CD4-positive, alpha-beta T cell (primary cell): ENCODE results near the gene FDXR. TPM values are rescaled to one million over a fixed set of nuclear protein-coding genes. Genes with fewer than 3 reads are reported as not detected.

ENCODE experiments used
- ATAC-seq: fragments of 200-7000 bp; cut with Tn5 transposase; one replicate; pipeline ENCODE4 v1.10.0; 2022; ENCODE audit warnings: mild to moderate bottlenecking; ENCODE audit not compliant: poor library complexity
- CTCF ChIA-PET: fragments of 350-600 bp; sonication (Branson Sonifier 250); formaldehyde crosslinking; loops from one replicate; lab custom pipeline; 2021; ENCODE audit warnings: antibody characterized with exemption, inconsistent platforms; lab: Charles Lee
- POLR2A ChIA-PET: fragments of 350-600 bp; sonication (Branson Sonifier 250); formaldehyde crosslinking; loops from one replicate; lab custom pipeline; 2021; ENCODE audit warnings: antibody characterized with exemption, inconsistent platforms; lab: Charles Lee
- DNase-seq, 14 experiments: peaks; one replicate each; pipeline ENCODE4 v3.0.0-alpha.2; 2013 to 2020; ENCODE audit warnings: mixed read lengths in 2 of 14
- H3K27ac ChIP-seq, 2 donors: one replicate each; pipeline versions ENCODE4 v1.5.1 to v1.7.0; 2013; ENCODE audit warnings: low read length in 2 of 2, low read depth in 1 of 2, mild to moderate bottlenecking in 1 of 2
- H3K27me3 ChIP-seq, 2 experiments: 1 replicate in 1 of 2; 2 replicates in 1 of 2; pipeline versions ENCODE4 v1.6.1 to v1.7.0; 2013; ENCODE audit warnings: low read length in 2 of 2, control low read depth in 1 of 2, mild to moderate bottlenecking in 1 of 2, moderate library complexity in 1 of 2; ENCODE audit not compliant: insufficient read depth in 2 of 2, control insufficient read depth in 1 of 2
- H3K36me3 ChIP-seq: one replicate; pipeline ENCODE4 v1.6.1; 2013; ENCODE audit warnings: low read length, control low read depth; ENCODE audit not compliant: insufficient read depth
- H3K4me1 ChIP-seq: one replicate; pipeline ENCODE4 v1.6.1; 2013; ENCODE audit warnings: low read length, control low read depth; ENCODE audit not compliant: insufficient read depth
- H3K4me3 ChIP-seq: one replicate; pipeline ENCODE4 v1.5.1; 2013; ENCODE audit warnings: mild to moderate bottlenecking, low read length, moderate library complexity
- H3K9me3 ChIP-seq, 2 experiments: 1 replicate in 1 of 2; 2 replicates in 1 of 2; pipeline versions ENCODE4 v1.6.1 to v1.7.0; 2013; ENCODE audit warnings: low read length in 2 of 2, mild to moderate bottlenecking in 2 of 2, control low read depth in 1 of 2, moderate library complexity in 1 of 2; ENCODE audit not compliant: control insufficient read depth in 1 of 2, insufficient read depth in 1 of 2
- H3K27ac Mint-ChIP-seq: one replicate; pipeline ENCODE4 v1.8.0; 2020; ENCODE audit warnings: mixed read lengths
- H3K27me3 Mint-ChIP-seq: one replicate; pipeline ENCODE4 v1.8.0; 2021; ENCODE audit warnings: mixed read lengths
- H3K36me3 Mint-ChIP-seq: one replicate; pipeline ENCODE4 v1.8.0; 2021; ENCODE audit warnings: low read depth, mixed read lengths
- H3K4me1 Mint-ChIP-seq: one replicate; pipeline ENCODE4 v1.8.0; 2021; ENCODE audit warnings: low read depth, mixed read lengths
- H3K4me3 Mint-ChIP-seq: one replicate; pipeline ENCODE4 v1.8.0; 2020; ENCODE audit warnings: mild to moderate bottlenecking, mixed read lengths
- H3K9me3 Mint-ChIP-seq: one replicate; pipeline ENCODE4 v1.8.0; 2020; ENCODE audit warnings: mixed read lengths
- intact Hi-C, 2 experiments: fragments of 100-400 bp; cut with DNase I in 1 of 2; cut with micrococcal nuclease in 1 of 2; formaldehyde crosslinking; loops; one replicate each; pipeline versions ENCODE4 v1.15.1 to v1.9.0; 2023 to 2025; cut with DNase I, micrococcal nuclease
- total RNA-seq, 174 experiments: library from RNA in 2 of 174; stranded (reverse) in 2 of 174; gene quantifications; one replicate each; pipeline ENCODE4 v1.2.3 and lab custom pipeline; 2021 to 2026
- TF ChIP-seq, protein P1 (sequence below): fragments of 200-600 bp; IDR thresholded peaks from one replicate; pipeline ENCODE4 v1.8.0; 2022; ENCODE audit warnings: antibody characterized with exemption, mild to moderate bottlenecking

Gene FDXR
- total RNA-seq, 2 experiments from 2014 or later: 2.1 to 2.7 TPM

DNA sequence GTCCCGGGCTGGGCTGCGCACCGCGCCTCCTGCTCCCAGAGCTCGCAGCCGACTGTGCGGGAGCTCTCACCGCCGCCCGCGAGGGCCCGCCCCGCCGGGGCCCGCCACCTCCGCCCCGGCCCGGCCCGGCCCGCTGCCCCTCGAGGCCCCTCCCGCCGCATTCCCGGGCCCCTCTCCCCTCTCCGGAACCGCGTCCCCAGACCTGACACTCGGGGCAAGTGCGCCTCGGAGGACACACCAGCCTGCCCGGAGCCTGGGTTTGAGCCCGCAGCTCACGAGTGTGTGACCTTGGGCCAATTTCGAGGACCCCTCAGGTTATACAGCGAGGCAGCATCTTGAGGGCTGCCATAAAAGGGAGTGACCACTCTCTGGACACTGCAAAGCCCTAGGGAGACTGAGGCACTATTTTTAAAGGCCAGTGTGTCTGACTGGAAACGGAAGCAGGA lies 11.1 kb downstream of the FDXR start:
- no peak overlapping the region for H3K27ac Mint-ChIP-seq
- peaks cover 0 to 16% of the 10 kb centered on the region in 2 experiments for H3K9me3 ChIP-seq
- no peak for DNase-seq
- peak overlapping the region; percentile 38 for H3K4me3 Mint-ChIP-seq
- peaks cover 19% of the 10 kb centered on the region for H3K4me1 Mint-ChIP-seq
- H3K27me3 Mint-ChIP-seq: peaks cover 55% of the 10 kb centered on the region
- no peaks in the 10 kb centered on the region for H3K36me3 Mint-ChIP-seq
- no peak overlapping the region for H3K27ac ChIP-seq
- TF ChIP-seq, protein P1, sequence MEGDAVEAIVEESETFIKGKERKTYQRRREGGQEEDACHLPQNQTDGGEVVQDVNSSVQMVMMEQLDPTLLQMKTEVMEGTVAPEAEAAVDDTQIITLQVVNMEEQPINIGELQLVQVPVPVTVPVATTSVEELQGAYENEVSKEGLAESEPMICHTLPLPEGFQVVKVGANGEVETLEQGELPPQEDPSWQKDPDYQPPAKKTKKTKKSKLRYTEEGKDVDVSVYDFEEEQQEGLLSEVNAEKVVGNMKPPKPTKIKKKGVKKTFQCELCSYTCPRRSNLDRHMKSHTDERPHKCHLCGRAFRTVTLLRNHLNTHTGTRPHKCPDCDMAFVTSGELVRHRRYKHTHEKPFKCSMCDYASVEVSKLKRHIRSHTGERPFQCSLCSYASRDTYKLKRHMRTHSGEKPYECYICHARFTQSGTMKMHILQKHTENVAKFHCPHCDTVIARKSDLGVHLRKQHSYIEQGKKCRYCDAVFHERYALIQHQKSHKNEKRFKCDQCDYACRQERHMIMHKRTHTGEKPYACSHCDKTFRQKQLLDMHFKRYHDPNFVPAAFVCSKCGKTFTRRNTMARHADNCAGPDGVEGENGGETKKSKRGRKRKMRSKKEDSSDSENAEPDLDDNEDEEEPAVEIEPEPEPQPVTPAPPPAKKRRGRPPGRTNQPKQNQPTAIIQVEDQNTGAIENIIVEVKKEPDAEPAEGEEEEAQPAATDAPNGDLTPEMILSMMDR: no peak
- CTCF ChIA-PET: interaction anchor here (0.8 to 3.0 kb wide), 10 partner anchors 9 to 204 kb away, joined by 3 to 18 read pairs (median 5); no protein-coding TSS in a partner anchor
- peaks cover 34 to 53% of the 10 kb centered on the region in 2 experiments for H3K27me3 ChIP-seq
- H3K4me1 ChIP-seq: peaks cover 37% of the 10 kb centered on the region
- H3K9me3 Mint-ChIP-seq: no peaks in the 10 kb centered on the region
- POLR2A ChIA-PET: interaction anchor here (1.0 to 2.3 kb wide), 8 partner anchors 9 to 204 kb away, joined by 3 to 9 read pairs (median 4); partner anchors contain the start of gene FDXR
- no peaks in the 10 kb centered on the region for H3K36me3 ChIP-seq
- intact Hi-C loops: loop anchor here in 1 of 2 experiments (1.0 to 5.0 kb wide), 2 partner anchors 70 to 114 kb away; partner anchors contain the start of gene NHERF1
- ATAC-seq: no peak
- peak overlapping the region; percentile 3 for H3K4me3 ChIP-seq

DNA sequence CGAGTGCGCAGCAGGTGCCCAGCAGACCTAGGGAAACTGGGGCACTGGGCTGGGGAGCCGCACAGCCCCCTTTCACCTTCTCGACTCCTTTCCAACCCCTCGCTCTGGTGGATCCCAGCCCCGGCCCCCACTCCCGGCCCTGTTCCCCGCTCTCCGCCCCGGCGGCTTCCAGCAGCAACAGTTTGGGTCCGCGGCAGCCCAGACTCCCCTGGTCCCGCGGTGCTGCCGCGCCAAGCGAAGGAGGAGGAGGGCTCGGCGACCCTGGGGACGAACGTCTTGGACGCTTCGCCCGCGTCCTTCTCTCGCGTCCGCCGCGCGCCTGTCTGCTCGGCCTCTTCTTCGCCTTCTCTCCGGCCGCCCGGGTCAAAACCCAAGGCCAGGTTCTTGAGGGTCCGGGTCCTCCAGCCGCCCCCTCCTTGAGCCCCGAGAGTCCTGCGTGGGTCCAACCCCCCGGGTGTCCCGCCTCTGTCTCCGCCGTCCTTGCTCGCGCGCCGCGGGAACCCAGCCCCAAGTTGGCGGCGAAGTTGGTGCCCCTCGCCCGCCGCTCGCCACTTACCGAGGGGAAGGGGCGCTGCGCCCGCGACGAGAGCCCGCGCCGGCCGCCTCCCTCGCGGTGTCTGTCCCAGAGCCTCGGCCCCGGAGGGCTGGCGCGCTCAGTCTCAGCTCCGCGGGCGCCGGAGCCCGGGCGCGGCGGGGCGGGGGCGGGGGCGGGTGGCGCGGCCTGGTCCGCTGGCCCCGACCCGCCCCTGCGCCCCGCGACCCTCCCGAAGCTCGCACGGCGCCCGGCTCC lies 11.7 kb downstream of the FDXR start:
- Mint-ChIP-seq H3K27ac (no peak overlapping the region), H3K4me3 (no peak overlapping the region), H3K36me3 (no peaks in the 10 kb centered on the region), H3K27me3 (peaks cover 61% of the 10 kb centered on the region), H3K9me3 (no peaks in the 10 kb centered on the region), H3K4me1 (peaks cover 19% of the 10 kb centered on the region)
- ATAC-seq (peak; percentile 10), DNase-seq (peak in 1 of 14 experiments; percentile 29)
- peaks cover 0 to 16% of the 10 kb centered on the region in 2 experiments for H3K9me3 ChIP-seq
- H3K27me3 ChIP-seq: peaks cover 34 to 54% of the 10 kb centered on the region in 2 experiments
- POLR2A ChIA-PET: interaction anchor here (1.0 to 2.3 kb wide), 6 partner anchors 9 to 123 kb away, joined by 3 to 9 read pairs (median 5); partner anchors contain the start of gene FDXR
- H3K27ac ChIP-seq: no peak overlapping the region
- CTCF ChIA-PET: interaction anchor here (0.8 to 2.1 kb wide), 6 partner anchors 9 to 194 kb away, joined by 3 to 18 read pairs (median 4); partner anchors contain the start of gene FDXR
- peaks cover 37% of the 10 kb centered on the region for H3K4me1 ChIP-seq
- no peaks in the 10 kb centered on the region for H3K36me3 ChIP-seq
- intact Hi-C loops: loop anchor here in 1 of 2 experiments (5.0 kb wide), 1 partner anchor 114 kb away; the partner anchor contains the start of gene NHERF1
- peak overlapping the region; percentile 5 for H3K4me3 ChIP-seq
- TF ChIP-seq, protein P1: no peak

DNA sequence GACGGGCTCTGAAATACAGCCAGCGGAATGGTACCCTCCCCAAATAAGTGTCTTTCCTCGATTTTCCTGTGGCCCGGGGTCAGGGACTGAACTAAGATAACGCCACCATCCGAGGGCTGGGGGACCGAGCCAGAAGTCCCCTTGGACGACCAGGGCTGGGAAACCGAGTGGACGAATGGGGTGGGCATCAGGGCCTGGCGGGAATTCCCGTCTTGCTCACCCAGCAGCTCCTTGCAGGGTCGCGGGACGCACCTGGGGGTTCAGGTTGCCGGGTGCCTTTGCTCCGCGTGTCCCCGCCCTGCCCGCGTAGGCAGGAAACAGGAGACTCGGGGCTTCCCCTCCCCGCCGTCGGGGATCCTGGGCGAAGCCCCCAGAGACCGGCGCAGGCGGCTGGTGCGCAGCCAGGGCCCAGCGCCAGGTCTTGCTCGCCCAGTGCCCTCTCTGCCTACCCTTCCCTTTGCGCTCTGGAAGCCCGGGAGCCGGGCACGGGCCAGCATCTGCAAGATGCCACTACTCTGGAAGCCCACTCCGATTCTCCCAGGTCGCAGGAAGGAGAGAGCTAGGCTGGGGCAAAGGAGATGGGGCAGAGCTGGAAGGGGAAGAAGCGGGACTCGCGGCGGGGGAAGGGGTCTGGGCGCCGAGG lies 12.4 kb downstream of the FDXR start:
- ChIA-PET POLR2A (interaction anchor here (2.2 to 2.3 kb wide), 2 partner anchors 8 to 119 kb away, joined by 6 to 9 read pairs; no protein-coding TSS in a partner anchor), CTCF (interaction anchor here (0.5 to 2.1 kb wide), 6 partner anchors 8 to 194 kb away, joined by 3 to 9 read pairs (median 4); partner anchors contain the start of gene FDXR)
- H3K27me3 ChIP-seq: peaks cover 38 to 61% of the 10 kb centered on the region in 2 experiments
- no peaks in the 10 kb centered on the region for H3K36me3 ChIP-seq
- Mint-ChIP-seq H3K36me3 (no peaks in the 10 kb centered on the region), H3K27me3 (peaks cover 68% of the 10 kb centered on the region), H3K9me3 (no peaks in the 10 kb centered on the region), H3K4me3 (peak overlapping the region; percentile 69), H3K4me1 (peaks cover 19% of the 10 kb centered on the region), H3K27ac (no peak overlapping the region)
- no peak for ATAC-seq
- TF ChIP-seq, protein P1: no peak
- H3K9me3 ChIP-seq: peaks cover 0 to 16% of the 10 kb centered on the region in 2 experiments
- DNase-seq: peak in 4 of 14 experiments; percentile 12 to 48 (median 27)
- peak overlapping the region; percentile 8 for H3K4me3 ChIP-seq
- H3K4me1 ChIP-seq: peaks cover 37% of the 10 kb centered on the region
- intact Hi-C loops: loop anchor here in 1 of 2 experiments (5.0 kb wide), 1 partner anchor 113 kb away; the partner anchor contains the start of gene NHERF1
- no peak overlapping the region for H3K27ac ChIP-seq
